AG04449 (cell line): ENCODE results near the gene MRPL9.

Source experiments
- CTCF ChIA-PET: fragments of 350-600 bp; formaldehyde crosslinking; extraction: SDS; loops from one replicate; lab custom pipeline; 2021; ENCODE audit warnings: antibody characterized with exemption; lab: Yijun Ruan, JAX
- POLR2A ChIA-PET: fragments of 400-600, 350-600 bp; formaldehyde crosslinking; extraction: SDS; loops from one replicate; lab custom pipeline; 2020; ENCODE audit warnings: antibody characterized with exemption, inconsistent platforms; lab: Yijun Ruan, JAX
- DNase-seq: peaks from one replicate; pipeline ENCODE4 v3.0.0-alpha.2; 2010; ENCODE audit warnings: low read depth, low spot score
- H3K4me3 ChIP-seq: 2 replicates; pipeline ENCODE4 v1.5.1; 2011; ENCODE audit warnings: low read depth, mild to moderate bottlenecking, control low read depth, low read length
- TF ChIP-seq, protein P1 (sequence below): IDR thresholded peaks from one replicate; pipeline ENCODE4 v1.5.1; 2011; ENCODE audit warnings: mild to moderate bottlenecking, moderate library complexity, low read length, control low read depth, inconsistent platforms; ENCODE audit not compliant: insufficient read depth; ENCODE audit errors: missing control alignments

The MRPL9 gene

DNA sequence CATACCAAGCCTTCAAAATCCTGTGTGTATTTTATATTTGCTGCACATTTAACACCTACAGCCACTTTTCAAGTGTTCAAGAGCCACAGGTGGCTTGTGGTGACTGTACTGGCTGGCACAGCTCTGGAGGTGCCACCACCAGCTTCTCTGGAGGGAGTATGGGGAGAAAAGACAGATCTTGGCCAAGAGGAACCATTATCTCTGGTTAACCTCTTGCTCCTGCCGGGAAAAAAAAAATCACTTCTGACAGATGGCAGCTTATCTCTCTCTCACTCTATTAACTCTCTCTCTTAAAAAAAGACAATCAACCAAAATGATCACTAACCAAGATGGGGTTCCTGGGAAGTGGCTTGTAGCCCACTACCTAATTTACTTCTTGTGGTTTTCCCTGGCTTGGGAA is 43.2 kb downstream of the MRPL9 start:
- TF ChIP-seq, protein P1, sequence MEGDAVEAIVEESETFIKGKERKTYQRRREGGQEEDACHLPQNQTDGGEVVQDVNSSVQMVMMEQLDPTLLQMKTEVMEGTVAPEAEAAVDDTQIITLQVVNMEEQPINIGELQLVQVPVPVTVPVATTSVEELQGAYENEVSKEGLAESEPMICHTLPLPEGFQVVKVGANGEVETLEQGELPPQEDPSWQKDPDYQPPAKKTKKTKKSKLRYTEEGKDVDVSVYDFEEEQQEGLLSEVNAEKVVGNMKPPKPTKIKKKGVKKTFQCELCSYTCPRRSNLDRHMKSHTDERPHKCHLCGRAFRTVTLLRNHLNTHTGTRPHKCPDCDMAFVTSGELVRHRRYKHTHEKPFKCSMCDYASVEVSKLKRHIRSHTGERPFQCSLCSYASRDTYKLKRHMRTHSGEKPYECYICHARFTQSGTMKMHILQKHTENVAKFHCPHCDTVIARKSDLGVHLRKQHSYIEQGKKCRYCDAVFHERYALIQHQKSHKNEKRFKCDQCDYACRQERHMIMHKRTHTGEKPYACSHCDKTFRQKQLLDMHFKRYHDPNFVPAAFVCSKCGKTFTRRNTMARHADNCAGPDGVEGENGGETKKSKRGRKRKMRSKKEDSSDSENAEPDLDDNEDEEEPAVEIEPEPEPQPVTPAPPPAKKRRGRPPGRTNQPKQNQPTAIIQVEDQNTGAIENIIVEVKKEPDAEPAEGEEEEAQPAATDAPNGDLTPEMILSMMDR: no peak
- CTCF ChIA-PET: interaction anchor here (1.4 to 2.4 kb wide), 3 partner anchors 13 to 27 kb away, joined by 4 to 11 read pairs (median 9); no protein-coding TSS in a partner anchor
- DNase-seq: no peak
- POLR2A ChIA-PET: no interaction called here
- no peak overlapping the region; the same call in 1 of the 2 replicates for H3K4me3 ChIP-seq

DNA sequence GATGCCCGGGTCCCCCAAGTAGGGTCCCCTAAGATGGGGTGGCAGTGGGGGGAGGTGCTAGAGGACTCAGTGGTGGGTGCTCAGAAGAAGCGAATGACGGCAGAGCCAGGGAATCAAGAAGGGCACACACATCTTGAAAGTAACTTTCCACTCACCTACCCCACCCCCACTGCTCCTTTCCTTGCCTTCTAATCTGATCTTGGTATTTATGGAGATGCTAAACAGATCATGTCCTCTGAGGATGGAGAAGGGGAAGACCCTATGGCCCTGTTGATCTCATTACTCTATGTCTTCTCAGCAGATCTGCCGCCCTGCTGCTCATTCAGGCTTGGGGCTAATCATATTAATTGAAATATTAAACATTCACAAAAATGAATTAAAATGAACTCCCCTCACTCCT is 44.6 kb downstream of the MRPL9 start:
- ChIA-PET CTCF (no interaction called here), POLR2A (no interaction called here)
- TF ChIP-seq, protein P1: no peak
- no peak overlapping the region for H3K4me3 ChIP-seq
- no peak for DNase-seq

DNA sequence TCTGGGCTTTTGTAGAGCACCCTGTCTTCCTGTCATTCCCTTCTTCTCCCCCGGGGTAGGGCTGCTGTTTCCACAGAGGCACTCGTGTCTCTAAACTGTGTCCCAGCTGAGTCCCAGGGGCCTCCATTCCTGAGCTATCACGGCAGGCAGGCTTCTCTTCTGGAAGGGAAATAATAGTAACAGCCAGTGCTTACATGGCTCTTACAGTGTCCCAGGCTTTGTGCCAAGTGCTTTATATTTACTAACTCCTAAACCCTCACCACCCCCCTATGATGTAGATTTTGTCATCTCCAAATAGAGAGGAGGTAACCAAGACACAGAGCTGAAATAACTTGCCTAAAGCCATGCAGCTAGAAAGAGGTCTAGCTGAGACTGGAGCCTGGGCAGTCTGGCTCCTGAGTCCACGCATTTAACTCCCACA is 45.3 kb downstream of the MRPL9 start:
- H3K4me3 ChIP-seq: no peak overlapping the region
- POLR2A ChIA-PET: no interaction called here
- DNase-seq: no peak
- TF ChIP-seq, protein P1: no peak
- CTCF ChIA-PET: interaction anchor here (1.1 kb wide), 1 partner anchor 17 kb away, joined by 4 read pairs; no protein-coding TSS in a partner anchor

DNA sequence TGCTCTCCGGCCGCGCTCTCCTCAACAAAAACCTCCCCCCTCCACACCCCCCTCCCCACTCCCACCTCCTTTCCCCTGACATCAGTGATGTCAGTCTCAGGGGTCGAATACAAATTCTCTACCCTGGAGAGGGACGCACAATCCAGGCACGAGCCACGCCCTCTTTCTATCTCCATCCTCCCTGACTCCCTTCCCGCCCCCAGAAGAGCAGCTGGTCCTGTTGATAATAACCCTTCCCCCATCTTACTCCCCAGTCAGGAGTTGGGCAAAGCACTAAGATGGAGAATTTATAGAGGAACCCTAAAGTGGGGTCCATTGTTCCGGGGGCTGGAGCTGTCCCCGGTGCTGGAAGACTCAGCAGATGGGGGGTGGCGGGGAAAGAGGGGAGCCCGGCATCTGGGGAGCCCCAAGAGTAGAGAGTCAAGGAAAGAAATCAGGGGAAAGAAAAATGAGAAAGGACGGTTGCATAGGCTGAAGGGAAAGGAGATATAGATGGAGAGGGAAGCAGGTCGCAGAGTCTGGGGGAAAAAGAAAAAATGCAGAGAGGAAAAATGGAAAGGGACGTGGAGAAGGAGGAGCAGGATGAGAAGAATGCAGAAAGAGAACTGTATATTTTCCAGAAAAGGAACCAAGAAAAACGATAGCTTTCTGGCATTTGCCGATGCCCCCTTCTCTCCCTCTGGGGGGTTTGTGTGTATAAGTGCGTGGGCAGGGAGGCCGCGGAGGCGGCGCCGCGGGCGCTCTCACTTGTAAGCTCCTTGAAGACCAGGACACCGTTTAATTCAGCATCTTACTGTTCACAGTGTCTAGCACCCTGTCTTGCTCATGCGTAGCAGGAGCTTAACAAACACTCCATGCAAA is 46.3 kb downstream of the MRPL9 start, which contains the start of gene CELF3:
TSS of gene CELF3 (minus strand) at position 33 of the 861 bp plus-strand sequence. CDS start 783 bp downstream, outside the sequence.
- H3K4me3 ChIP-seq: no peak within 1 kb of the TSS
- TF ChIP-seq, protein P1: no peak
- DNase-seq: no peak
- ChIA-PET POLR2A (interaction anchor here (0.5 kb wide), 1 partner anchor 12 kb away, joined by 4 read pairs; no protein-coding TSS in a partner anchor), CTCF (interaction anchor here (0.6 to 1.1 kb wide), 3 partner anchors 18 to 123 kb away, joined by 3 to 4 read pairs (median 4); no protein-coding TSS in a partner anchor)

DNA sequence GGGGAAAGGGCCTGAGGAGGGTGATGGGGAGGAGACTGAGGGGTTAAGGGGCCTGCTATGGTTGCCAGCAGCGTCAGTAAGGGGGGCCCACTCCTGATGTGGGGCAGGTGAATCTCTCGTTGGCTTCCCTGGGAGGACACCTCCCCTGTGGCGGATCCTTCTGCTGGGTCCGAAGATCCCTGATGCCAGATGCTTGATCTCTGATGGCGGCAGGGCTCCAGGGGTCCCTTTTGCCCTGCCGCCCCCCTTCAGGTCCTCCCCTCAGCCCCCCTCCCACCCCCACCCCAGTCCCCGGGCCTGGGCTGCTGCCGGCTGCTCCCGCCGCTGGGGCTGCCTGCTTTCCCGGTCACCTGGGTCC is 46.9 kb downstream of the MRPL9 start:
- TF ChIP-seq, protein P1: no peak
- CTCF ChIA-PET: interaction anchor here (1.1 to 2.0 kb wide), 2 partner anchors 18 to 23 kb away, joined by 3 to 8 read pairs; no protein-coding TSS in a partner anchor
- no peak overlapping the region for H3K4me3 ChIP-seq
- POLR2A ChIA-PET: no interaction called here
- DNase-seq: no peak

DNA sequence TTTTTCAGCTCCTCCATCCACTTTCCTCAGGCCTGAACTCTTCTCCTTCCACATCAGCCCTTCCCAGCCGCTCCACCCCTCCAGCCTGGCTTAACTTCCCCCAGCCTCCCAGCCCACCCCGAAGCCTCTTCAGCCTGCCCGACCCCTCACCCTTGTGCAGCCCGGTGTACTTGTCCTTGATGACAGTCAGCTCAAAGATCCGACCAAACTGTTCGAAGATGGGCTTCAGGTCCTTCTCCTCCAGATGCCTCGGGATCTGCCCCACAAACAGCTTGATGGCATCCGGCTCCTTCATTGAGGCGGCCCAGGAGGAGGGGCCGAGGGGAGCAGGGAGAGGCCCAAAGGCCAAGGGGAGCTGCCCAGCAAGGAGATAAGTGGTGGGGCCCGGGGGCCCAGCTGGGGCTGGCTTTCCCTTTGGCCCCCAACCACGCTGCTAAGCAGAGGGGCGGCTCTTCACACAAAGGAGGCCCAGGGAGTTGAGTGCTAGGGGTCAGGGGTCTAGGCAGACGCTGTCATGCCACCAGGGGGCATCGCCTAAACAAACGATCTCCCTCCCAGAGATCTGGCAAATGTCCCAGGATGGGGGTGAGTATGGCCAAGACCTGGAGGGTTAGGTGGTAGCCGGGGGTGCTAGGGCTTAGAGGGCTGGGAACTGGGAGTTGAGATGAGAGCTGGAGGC is 47.4 kb downstream of the MRPL9 start:
- TF ChIP-seq, protein P1: no peak
- CTCF ChIA-PET: interaction anchor here (1.1 to 2.0 kb wide), 2 partner anchors 19 to 23 kb away, joined by 3 to 8 read pairs; no protein-coding TSS in a partner anchor
- no peak overlapping the region for H3K4me3 ChIP-seq
- POLR2A ChIA-PET: no interaction called here
- no peak for DNase-seq
